Activated T-cell treated with anti-CD3 and anti-CD28 coated beads for 24 hours (primary cell): ENCODE measurements around the gene LDLRAD3.
A peak's percentile ranks its signal among the peaks of the same experiment; 100 is the strongest.

Source experiments
- DNase-seq: peaks from one replicate; pipeline ENCODE4 v3.0.0-alpha.2; 2020; ENCODE audit warnings: low read depth

Gene LDLRAD3

DNA sequence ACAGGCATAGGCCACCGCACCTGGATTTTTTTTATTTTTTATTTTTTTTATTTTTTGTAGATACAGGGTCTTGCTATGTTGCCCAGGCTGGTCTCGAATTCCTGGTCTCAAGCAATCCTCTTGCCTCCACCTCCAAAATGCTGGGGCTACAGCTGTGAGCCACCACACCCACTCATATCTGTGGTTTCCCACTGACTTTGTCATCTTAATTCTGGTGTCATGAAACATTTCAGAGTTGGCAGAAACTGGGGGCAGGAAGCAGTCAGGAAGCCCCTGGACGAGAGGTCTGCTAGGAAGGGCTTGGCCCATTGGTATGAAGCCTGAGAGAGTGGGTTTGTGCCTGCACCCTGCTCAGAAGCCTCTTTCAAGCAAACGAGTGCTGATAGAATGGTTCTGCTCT is 296.3 kb downstream of the LDLRAD3 start:
- DNase-seq = no peak

DNA sequence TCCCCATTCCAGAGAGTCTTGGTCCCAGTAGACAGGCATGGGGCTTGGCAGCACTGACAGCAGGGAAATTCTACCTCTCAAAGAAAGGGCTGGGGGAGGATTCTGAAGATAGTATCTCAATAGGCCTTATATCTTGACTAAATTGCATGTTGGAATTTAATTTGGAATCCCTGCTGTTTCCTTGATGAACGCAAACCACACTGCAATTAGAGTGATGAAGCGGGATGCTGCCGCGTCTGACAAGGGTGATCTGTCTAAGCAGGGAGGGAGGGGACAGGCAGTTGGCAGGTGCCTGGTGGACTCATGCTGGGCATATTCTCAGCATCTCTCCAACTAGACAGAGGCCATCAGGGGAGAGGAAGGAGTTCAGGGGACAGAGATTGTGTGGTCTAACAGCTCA is 296.9 kb downstream of the LDLRAD3 start:
- no peak for DNase-seq

DNA sequence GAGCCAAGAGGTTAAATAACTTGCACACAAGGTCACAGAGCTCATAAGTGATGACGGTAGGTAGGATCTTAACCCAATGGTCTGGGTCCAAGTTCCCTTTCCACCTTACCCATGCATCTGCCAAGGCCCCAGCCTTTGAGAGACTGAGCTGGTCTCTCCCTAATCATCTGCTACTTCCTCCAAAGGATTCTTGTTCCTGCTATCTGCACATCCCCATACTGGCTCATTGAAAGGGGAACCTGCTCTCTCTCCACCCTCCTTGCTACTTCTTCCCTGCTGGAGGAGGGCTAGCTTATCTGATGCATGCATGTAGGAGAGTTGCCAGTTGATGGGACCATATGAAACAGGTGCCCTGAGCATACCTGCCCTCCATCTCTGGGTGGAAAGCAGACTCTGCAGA is 297.6 kb downstream of the LDLRAD3 start:
- DNase-seq = no peak

DNA sequence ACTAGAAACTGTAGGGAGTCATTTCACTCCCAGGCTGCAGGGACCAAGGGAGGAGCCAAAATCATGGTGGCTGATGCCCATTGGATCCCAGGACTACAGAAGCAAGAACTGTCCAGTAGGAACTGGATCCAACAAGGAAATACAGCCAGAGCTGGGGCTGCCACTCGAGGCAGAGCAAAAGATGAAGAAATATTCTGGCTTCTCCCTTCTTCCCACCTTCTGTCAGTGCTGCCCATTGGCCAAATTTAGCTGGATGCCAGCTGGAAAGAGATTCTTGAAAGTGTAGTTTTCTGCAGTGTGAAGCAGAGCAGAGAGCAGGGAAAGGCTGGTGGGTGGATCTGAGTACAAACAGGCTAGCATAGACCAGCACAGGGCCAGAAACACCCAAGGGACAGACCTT is 299.8 kb downstream of the LDLRAD3 start:
- DNase-seq = no peak

DNA sequence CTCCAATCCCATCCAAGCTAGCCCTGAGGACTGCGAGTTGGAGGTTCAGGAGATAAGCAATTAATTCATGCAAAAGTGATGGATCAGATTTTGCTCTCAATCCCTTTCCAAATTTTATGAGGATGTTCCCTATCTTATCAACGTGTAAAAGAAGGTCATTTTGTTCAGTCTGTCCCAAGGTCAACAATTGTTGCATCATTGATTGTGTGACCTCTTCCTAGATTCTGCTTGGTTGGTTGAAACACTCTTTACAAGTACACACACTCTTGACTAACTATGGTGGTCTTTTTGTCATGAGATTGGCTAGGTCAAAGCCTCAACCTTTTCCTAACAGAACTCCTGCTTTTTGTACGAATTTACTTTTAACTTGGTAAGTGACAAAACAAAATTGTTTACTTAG is 303.6 kb downstream of the LDLRAD3 start:
- DNase-seq = no peak

DNA sequence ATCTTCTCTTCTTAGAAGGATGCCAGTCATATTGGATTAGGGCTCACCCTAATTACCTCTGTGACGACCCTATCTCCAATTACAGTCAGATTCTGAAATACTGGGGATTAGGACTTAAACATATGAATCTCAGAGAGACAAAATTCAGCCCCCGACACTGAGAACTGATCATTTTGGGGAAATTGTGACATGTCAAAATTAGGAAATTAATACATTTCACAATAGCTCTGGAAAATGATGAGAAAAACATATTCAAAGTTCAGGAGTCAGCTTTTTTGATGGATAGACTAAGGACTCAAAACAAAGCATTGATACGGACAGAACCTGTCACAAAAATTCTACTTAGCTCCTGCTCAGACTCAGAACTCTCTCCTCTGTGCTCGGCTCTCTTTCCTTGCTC is 304.6 kb downstream of the LDLRAD3 start:
- DNase-seq = no peak

DNA sequence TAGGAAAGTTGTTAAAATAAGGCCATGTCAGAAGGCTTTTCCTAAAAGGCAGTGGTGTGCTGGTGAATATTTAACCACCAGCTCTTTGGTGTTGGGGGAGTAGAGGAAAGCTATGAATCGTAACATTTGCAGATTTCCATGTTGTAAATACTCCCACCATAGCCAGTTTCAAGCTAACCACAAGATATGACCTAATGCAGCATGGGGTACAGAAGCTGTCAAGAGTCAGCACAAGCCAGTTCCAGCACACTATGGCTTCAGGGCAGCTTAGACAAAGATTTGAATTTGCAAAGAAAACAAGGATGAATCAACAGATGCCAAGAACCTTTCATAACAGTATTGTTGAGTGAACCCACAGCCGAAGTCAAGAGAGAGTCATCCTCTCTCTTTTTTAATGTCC is 305.4 kb downstream of the LDLRAD3 start:
- no peak for DNase-seq

DNA sequence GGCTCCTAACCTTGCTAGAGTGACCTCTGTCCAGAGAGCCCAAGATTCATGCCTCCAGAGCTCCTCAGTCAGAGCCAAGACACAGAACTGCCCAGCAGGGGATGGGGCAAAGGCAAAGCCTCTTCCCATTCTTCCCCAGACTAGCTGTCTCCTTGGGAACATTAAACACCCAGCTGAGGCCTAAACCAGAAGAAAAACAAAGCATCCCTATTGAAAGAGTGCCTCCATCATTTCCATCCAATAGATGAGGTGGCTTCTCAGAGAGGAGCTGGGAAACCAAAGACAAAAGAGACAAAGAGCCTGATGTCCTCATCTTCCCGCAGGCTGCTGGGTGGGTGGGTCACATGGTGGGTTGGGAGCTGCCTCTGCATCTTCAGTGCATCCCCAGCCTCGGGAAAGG is 308.0 kb downstream of the LDLRAD3 start:
- no peak for DNase-seq

DNA sequence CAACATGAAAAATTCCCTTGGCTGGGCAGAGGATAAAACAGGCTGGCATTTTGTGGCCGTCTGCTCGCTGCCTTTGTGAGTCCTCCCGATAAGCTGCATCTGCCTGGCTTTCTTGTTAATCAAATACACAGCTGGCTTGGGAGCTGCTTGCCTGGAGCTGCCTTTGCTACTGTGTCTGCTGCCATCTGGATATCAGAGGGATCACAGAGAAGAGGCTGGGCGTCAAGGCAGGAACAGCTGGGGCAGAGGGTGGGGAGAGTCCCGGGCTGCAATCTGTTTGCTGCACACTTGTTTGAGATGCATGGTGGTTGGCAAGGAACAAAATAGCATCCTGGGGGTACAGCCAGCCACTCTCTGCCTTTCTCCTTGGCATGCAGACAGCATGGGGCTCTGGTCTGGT is 309.4 kb downstream of the LDLRAD3 start:
- no peak for DNase-seq

DNA sequence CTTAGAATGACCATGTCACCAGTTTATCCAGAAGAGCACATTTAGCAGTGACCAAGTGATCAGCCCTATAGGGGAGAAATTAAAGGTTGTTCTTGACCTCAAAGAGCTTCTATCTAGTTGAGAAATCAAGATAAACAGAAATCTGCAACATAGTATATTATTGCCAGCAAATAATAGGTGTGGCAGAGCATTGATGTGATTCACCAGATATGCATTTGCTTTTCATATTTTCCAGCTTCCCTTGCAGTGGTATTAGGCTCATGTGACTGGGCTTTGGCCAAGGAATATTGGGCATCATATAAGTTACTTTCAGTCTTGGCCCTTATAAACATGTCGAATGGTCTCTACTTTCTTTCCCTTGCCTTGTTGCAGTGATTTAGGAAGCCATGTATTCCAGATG is 310.9 kb downstream of the LDLRAD3 start:
- DNase-seq = no peak

DNA sequence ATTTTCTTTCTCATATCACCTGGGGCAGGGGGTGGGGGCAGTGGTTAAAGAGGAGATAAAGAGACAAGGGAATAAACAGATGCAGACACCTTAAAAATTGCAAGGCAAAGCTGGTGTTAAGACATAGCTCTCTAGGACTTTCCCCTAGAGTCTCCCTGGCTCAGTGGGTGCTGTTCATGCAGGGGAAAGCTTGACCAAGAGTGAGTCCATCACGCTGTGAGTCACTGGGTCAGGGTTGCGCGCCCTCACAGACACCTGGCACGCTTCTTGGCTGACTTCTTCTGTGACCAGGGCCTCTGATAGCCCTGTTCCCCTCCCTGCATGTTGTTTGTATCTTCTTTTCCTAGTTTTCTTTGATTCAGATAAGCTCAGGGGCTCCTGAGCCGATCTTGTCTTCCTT is 313.5 kb downstream of the LDLRAD3 start:
- DNase-seq = no peak

DNA sequence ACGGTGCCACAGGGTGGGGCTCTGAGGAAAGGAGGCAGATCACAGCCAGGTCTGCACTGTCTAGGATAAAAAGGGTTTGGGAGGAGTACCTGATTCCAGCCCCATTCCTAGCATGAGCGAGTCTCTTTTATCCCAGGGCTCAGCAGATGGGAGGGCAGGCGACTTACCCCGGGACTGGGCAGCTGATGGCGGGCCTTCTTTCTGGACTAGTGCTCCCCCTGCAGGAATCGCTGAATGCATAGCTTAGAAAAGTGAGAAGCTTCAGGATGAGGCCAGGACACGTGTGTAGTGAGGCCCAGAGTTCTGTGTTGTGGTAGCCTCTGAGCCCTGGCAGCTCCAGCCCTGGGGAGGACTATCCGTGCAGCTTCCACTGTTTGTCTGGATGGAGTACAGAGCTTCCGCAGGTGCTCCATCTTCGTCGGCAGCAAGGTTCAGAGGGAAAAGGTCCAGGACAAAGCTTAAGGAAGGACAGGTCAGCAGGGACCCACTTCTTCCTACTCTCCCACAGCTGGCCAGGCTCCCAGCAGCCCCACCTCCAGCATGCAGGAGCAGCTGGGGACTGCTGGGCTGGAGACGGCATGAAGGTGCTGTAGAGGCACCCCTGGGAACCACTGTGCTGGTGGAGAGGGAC is 315.0 kb downstream of the LDLRAD3 start:
- DNase-seq = peak; percentile 1

DNA sequence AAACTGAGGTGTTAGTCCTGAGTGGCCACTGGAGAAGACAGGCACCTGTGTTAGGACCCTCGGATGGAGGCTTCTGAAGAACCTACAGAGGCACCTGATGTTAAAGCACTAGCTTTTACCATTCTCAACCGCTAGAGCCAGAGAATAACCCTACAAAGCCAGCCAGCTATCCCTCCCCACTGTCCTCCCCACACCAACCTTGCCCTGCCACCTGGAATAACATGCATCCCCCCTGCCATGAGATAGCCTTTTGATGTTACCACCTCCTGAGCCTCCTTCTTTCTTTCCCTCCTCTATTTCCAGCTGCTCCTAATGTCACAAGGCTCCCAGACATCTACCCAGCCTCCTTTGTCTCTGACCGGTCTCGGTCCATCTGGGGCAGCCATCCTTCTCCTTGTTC is 317.2 kb downstream of the LDLRAD3 start:
- DNase-seq = no peak

DNA sequence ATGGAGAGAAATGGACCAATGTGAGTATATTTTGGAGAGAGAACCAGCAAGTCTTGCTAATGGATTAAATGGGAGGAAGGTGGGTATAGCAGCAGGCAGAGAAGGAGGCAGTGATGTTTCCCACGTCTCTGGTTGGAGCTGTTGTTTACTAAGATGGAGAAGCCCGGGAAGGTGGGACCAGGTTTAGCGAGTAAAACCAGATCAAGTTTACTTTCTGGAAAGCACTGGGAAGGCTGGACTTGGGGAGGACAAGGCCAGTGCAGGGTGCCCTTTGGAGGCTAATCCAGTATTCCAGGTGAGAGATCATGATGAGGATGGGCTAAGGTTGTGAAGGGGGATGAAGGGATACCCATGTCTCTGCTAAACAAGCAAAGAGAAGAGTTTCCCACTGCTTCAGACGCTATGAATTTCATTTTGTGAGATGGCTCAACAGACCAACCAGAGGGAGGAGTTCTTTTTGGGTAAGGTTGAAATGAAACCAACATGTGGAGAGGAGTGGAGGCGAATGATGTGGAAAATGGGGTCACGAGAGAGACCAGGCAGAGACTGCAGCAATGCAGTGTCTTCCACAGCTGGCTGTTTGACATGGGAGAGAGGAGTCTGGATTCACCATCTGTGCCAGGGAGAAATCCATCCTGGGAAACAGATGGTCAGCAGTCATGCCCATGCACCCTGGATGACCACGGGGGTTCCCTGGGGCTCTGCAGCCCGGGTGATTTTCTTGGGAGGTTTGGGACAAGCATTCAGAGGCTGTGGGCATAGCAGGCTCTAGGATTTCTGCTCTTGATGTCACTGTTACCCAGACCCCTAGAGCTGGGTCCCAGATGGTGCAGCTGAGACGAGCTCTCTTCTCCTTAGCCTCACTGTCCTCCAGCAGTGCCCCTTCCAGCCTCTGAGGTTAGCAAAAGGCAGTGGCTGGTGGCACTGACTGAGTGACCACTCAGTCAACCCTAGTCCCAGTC is 320.4 kb downstream of the LDLRAD3 start:
- DNase-seq = no peak

DNA sequence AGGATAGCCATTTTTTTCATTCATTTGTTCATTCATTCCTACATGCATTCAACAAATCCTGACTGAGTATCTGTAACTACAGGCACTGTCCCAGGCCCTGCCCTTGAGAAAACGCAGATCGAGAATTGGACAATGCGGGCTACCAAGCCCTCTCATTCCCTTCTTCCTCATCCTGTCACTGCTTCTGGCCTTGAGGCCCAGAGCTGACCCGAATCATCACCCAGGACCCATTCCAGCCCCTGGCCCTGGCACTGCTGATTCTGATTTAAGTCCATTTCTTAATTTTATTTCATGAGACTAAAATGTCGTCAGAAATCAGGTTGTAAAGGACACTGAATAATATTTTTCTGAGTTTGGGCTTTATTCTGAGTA is 321.1 kb downstream of the LDLRAD3 start:
- DNase-seq = no peak

DNA sequence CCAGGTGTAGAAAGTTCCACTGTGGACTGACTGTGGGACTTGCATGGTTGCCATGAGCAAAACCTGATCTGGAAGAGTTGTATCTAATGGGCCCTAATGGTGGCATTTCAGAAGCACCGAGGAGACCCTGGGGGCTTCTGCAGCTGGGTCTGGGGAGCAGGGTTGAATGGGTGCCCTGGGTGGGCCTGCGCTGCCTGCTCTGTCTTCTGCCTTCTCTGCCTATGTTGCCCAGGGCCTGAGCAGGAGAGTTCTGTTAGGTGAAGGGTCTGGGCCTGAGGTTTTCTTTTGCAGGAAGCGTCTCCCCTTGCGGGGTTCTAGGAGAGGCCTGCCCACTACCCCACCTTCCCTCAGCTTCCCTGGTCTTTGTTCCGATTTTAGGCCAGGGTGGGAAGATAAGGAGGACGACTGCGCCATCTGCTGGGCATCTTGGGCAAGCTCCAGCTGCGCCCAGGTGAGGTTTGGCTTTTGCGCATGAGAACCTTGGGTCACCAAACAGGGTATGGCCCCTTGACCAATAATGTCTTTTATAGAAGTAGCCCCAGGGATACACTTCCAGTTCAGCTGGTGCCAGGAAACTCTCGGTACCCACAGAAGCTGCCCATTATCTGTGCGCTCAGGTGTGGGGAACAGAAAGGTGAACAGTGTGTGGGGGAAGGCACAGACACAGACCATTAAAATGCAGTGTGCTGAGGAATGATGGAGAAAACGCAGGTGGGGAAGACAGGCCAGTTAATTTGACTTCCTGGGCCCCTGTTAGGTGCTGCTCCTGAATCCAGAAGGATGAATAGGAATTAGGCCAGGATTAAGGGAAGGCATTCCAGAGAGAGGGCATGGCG is 322.1 kb downstream of the LDLRAD3 start:
- DNase-seq = peak; percentile 39

DNA sequence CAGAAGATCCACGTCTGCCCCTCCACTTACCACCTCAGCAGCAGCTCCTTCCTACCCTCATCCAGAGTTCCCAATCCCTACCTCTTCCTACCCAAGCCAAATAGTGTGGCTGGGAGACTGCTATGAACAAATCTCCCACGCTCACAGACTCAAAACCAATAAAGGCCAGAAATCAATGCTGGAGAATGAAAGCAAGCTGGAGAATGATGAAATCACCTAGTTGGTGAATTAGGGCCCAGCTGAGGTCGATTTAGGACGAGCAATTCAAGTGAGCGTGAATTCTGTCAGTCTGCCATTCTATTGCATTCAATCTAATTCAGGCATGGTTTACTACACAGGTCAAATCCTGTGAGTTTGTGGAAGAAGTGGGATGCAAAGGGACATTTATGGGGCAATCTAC is 322.9 kb downstream of the LDLRAD3 start:
- DNase-seq = no peak

DNA sequence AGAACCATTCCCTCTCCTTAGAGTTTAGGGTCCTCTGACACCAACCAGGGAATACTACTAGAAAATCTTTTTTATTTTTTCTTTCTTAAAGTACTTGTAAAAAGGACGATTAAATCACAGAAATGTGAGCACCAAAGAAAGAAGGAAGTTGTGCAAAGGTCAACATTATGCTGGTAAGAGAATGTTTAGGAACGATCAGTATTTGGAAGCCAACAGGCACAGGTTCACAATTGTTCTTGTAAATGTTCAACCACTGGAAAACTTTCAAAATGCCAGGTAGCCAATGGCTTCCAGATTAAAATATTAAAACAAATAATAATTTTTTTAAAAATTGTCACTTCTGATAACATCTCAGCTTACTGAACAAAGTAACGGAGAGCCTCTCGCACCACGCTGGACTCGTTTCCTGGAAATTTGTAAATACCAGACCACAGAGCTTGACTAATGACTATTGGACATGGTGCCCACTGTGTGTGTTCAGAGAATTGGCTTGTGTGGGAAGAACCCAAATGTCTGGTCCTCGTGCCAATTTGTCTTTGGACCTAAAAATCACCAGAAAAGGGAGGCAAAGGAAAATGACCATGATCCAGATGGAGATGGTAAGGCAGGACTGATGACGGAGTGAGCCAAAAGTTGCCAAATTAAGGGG is 324.6 kb downstream of the LDLRAD3 start:
- no peak for DNase-seq

DNA sequence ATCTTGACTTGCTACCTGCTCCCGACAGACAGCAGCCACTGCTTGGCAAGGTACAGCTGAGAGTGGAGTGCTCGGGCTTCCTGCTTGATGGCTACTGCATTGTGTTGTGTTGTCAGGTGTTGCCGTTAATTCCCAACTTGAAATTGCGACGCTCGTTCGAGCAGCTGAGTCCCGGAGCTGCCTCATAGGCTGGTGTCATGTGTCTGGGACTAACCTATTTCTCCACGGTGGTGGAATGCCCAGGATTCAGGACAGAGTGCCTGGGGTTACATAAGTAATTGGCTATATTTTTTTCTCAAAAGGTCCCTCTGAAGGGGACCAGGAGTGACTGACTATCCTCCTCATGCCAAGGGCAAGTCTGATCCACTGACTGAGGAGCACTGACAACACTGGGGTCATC is 326.8 kb downstream of the LDLRAD3 start:
- no peak for DNase-seq

DNA sequence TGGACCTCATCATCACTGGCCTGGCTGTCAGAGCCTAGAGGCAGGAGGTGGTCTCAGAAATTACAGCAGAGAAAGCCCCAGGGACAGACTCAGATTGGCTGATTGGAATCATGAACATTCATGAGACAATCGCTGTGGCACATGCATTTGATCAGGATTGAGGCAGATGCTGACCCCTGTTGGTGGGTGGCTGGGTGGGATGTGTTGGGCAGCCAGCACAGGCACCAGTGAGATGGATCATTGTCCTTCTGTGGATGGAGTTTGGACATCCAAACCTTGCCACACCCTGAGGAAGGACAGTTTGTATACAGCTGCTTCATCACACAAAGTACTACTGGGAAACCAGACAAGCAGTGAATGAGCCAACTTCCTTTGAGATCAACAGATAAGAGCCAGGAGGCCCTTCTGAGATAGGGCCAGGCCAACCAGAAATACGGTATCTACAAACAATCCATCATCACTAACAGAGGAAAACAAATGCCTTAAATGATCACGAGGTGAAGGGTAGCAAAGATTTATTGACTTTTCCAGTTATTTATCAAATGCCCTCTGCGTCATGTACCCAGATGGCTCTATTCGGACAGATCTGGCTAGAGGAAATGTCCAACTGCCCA is 328.0 kb downstream of the LDLRAD3 start:
- DNase-seq = no peak

DNA sequence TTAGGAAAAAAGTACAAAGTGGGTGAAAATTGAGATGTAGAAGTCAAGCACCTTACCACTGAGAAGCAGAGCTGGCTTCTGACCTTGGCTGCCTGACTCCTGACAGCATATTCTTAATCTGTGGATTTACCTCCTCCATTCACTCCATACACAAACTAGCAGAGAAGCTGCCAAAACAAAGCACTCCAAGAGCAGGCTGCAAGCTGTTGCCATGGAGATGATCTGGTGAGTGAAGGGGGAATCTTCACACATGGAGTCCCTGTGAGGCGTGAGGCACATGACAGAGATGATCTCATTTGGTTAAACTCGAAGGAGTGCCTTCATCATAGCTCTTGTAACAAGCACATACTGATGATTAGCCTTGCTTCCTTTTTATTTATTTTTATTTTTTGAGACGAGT is 329.2 kb downstream of the LDLRAD3 start:
- no peak for DNase-seq

DNA sequence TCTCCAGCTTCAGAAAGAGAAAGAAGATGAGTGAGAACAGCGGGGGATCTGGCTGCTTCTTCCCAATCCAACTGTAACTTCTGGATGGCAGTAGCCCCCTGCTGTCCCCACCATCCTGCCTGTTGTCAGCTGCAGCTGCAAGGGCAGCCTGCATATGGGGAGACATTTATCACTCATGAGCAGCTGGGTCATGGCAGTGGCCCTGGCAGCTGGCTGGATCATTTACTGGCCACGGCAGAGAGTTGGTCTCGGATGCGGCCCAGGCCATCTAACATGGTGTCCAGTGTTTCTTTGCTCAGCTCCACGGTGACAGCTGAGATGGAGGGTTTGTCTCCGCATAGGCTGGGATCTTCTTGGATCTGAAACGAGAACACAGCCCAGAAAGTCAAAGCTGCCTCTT is 330.6 kb downstream of the LDLRAD3 start:
- no peak for DNase-seq
